T-helper 17 cell (primary cell): ENCODE measurements around the gene ACTG1. TPM values are rescaled to one million over a fixed set of nuclear protein-coding genes. Genes with fewer than 3 reads are reported as not detected.

Experiments
- ATAC-seq: fragments of 150-1000 bp; cut with Tn5 transposase; 2 replicates; pipeline ENCODE4 v1.10.0; 2021; ENCODE audit warnings: mild to moderate bottlenecking, moderate library complexity
- DNase-seq, 3 donors: peaks; one replicate each; pipeline versions ENCODE4 v3.0.0 to v3.0.0-alpha.2; 2020 to 2021
- H3K9me3 ChIP-seq: one replicate; pipeline ENCODE4 v1.7.0; 2013; ENCODE audit warnings: low read length, mild to moderate bottlenecking; ENCODE audit not compliant: control insufficient read depth, poor library complexity, severe bottlenecking
- H3K27ac Mint-ChIP-seq: one replicate; pipeline ENCODE4 v1.8.0; 2022; ENCODE audit warnings: mild to moderate bottlenecking, moderate library complexity, mixed read lengths
- H3K27me3 Mint-ChIP-seq: one replicate; pipeline ENCODE4 v1.8.0; 2022; ENCODE audit warnings: mixed read lengths
- H3K36me3 Mint-ChIP-seq: one replicate; pipeline ENCODE4 v1.8.0; 2022; ENCODE audit warnings: low read depth, mixed read lengths
- H3K4me1 Mint-ChIP-seq: one replicate; pipeline ENCODE4 v1.8.0; 2022; ENCODE audit warnings: mild to moderate bottlenecking, mixed read lengths
- H3K4me3 Mint-ChIP-seq: one replicate; pipeline ENCODE4 v1.8.0; 2022; ENCODE audit warnings: mild to moderate bottlenecking, moderate library complexity, mixed read lengths
- total RNA-seq, 4 donors: library from RNA in 2 of 4; stranded (reverse) in 2 of 4; gene quantifications; one replicate each; pipeline ENCODE4 v1.2.3 and lab custom pipeline; 2022 to 2026

Gene ACTG1
- total RNA-seq, 2 donors from 2014 or later: 1,202 to 1,502 TPM

DNA sequence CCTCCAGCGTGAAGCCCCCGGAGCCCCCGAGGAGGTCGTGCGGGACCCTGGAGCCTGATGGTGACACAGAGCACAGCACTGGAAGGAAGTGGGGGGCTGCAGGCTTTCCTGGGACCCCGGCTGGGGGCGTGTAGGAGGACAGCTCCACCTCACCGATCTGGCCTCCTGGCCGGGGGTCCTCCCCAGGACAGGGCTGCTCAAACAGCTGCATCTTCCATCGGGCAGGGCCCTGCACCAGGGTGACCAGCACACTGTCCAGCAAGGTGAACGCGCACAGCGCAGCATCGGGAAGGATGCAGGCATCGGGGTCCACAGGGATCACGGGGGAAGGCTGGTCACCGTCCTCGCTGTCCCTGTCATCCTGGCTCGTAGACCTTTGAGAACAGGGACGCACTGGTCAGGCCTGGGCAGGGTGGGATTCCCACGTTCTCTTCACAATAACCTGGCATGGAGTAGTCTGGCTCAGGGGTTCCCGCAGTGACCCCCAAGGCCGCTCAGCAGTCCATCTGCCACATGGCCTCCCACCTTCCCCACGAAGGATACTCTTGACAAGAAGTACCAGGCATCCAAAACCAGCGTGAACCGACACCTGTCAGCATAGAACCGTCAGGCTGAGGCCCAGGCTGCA lies 38.3 kb upstream of the ACTG1 start:
- DNase-seq (no peak), ATAC-seq (no peak)
- Mint-ChIP-seq H3K4me3 (peak overlapping the region; percentile 94), H3K27me3 (no peaks in the 10 kb centered on the region), H3K27ac (peak overlapping the region; percentile 56), H3K36me3 (no peaks in the 10 kb centered on the region), H3K4me1 (peaks cover 20% of the 10 kb centered on the region)
- H3K9me3 ChIP-seq: no peaks in the 10 kb centered on the region

DNA sequence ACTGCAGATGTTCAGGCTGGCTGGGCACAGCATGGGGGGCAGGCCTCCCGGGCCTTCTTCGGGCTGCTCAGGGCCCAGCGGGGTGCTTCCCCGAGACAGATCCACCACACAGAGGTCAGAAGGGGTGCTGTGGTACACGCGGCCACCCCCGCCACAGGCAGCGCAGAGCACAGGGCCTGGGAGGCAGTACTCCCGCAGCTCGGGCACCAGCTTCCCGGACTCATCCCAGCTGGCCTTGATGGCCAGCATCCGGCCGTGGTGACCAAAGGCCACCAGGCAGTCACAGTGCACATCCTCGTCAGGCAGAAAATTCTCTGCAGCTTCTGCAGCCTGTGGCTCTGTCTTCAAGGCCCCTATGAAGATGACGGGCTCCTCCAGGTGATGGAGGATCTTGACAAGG lies 37.7 kb upstream of the ACTG1 start:
- Mint-ChIP-seq H3K4me3 (peak overlapping the region; percentile 94), H3K27ac (peak overlapping the region; percentile 75), H3K36me3 (no peaks in the 10 kb centered on the region), H3K27me3 (no peaks in the 10 kb centered on the region), H3K4me1 (peaks cover 20% of the 10 kb centered on the region)
- no peaks in the 10 kb centered on the region for H3K9me3 ChIP-seq
- DNase-seq (no peak), ATAC-seq (no peak)

DNA sequence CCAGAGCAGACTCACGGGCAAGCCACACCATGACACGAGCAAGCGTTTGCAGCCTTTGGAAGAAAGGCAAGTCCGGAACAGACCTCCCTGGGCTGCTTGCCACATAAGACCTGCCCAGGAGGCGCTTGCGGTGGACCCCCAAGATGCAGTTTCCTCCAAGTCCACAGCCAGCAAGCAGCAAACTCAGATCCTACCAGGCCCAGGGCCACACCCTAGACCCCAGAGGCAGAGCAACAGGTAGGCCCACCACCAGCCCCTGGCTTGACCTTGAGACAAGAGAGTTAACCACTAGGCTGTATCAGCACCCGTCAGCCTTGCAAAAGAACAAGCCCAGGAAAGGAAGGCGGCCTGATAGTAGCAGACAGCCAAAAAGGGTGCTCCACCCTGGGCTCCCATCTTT lies 37.2 kb upstream of the ACTG1 start:
- Mint-ChIP-seq H3K4me1 (peaks cover 20% of the 10 kb centered on the region), H3K27ac (peak overlapping the region; percentile 75)
- no peak for DNase-seq

DNA sequence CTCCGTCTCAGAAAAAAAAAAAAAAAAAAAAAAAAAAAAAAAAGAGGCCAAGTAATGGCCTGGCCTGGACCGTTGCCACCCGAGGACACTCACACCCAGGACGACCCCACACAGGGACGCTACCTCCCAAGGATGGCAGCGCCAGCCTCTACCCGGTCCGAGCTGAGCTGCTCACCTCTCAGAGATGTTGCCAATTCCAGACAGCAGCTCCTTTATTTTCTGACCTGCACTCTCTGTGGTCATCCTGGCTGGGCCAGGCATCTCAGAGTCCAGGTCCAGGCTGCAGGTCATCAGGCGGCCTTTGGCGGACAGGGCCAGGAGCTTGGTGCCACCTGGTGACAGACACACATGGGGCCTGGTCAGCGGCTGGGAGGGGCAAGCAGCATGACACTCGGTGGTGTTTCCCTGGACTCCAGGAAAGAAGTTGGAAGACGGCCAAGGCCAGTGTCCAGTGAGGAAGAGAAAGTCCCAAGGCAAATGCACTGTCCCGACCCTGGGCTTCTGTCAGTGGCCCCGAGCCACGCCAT lies 36.5 kb upstream of the ACTG1 start:
- H3K27ac Mint-ChIP-seq: peak overlapping the region; percentile 75
- H3K4me3 Mint-ChIP-seq: no peak overlapping the region

More for the DNA sequence above, 37.2 kb upstream of the ACTG1 start:
- Mint-ChIP-seq H3K36me3 (no peaks in the 10 kb centered on the region), H3K27me3 (no peaks in the 10 kb centered on the region), H3K4me3 (peak overlapping the region; percentile 63)
- H3K9me3 ChIP-seq: no peaks in the 10 kb centered on the region
- ATAC-seq: no peak

DNA sequence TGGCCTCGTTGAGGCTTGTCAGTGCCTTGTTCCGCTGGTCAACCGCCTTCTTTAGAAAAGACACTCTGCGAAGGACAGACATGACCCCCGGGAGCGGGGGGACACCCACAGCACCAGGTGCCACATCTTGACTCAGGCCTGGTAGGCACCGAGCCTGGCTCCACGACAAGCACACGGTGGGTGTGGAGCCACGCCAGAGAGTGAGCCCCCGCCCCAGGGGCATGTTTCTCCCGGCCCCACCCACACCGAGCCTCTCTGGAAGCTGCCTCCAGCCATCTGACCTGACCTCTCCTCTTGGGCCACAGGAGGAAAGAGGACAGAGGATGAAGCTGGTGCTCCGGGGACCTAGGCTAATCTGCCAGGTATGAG lies 35.0 kb upstream of the ACTG1 start:
- no peaks in the 10 kb centered on the region for H3K9me3 ChIP-seq
- Mint-ChIP-seq H3K27ac (no peak overlapping the region), H3K4me3 (no peak overlapping the region), H3K27me3 (no peaks in the 10 kb centered on the region), H3K36me3 (no peaks in the 10 kb centered on the region), H3K4me1 (peaks cover 13% of the 10 kb centered on the region)
- ATAC-seq (no peak), DNase-seq (no peak)

More for the DNA sequence above, 36.5 kb upstream of the ACTG1 start:
- no peaks in the 10 kb centered on the region for H3K36me3 Mint-ChIP-seq
- ATAC-seq (no peak), DNase-seq (no peak)
- peaks cover 20% of the 10 kb centered on the region for H3K4me1 Mint-ChIP-seq
- no peaks in the 10 kb centered on the region for H3K9me3 ChIP-seq
- H3K27me3 Mint-ChIP-seq: no peaks in the 10 kb centered on the region

DNA sequence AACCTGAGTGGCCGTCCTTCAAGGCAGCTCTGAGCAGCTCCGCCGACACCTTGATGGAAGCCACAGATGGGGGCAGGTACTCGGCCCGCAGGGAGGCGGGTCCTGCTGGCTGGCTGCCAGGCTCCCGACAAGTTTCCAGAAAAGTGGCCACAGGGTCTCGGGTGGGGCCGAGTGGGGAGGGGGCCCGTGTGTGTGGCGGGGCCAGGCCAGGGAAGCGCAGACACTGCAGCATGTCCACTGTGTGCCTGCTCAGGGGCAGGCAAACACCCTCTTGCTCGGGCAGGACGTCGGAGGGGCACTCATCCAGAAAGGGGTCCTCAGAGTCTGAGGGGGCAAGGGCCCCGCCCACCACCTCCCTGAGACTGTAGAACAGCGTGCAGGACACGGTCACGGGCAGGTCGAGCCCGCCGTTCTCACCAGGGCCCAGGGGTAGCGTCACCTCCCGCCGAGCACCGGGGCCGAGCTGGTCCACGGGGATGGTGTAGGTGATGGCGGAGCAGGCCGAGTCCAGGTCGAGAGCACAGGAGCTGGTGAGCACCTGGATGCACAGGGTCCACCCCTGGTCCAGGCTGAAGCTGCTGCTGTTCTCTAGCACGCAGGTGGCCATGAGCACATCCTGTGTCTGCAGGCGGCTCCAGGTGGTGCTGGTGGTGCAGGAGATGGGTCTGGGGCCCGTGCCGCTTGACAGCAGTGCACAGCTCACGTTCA lies 34.5 kb upstream of the ACTG1 start:
- H3K27me3 Mint-ChIP-seq: no peaks in the 10 kb centered on the region
- H3K4me3 Mint-ChIP-seq: no peak overlapping the region
- DNase-seq: no peak
- H3K27ac Mint-ChIP-seq: no peak overlapping the region
- H3K36me3 Mint-ChIP-seq: peaks cover 2% of the 10 kb centered on the region
- H3K4me1 Mint-ChIP-seq: peaks cover 13% of the 10 kb centered on the region
- H3K9me3 ChIP-seq: no peaks in the 10 kb centered on the region
- ATAC-seq: no peak

DNA sequence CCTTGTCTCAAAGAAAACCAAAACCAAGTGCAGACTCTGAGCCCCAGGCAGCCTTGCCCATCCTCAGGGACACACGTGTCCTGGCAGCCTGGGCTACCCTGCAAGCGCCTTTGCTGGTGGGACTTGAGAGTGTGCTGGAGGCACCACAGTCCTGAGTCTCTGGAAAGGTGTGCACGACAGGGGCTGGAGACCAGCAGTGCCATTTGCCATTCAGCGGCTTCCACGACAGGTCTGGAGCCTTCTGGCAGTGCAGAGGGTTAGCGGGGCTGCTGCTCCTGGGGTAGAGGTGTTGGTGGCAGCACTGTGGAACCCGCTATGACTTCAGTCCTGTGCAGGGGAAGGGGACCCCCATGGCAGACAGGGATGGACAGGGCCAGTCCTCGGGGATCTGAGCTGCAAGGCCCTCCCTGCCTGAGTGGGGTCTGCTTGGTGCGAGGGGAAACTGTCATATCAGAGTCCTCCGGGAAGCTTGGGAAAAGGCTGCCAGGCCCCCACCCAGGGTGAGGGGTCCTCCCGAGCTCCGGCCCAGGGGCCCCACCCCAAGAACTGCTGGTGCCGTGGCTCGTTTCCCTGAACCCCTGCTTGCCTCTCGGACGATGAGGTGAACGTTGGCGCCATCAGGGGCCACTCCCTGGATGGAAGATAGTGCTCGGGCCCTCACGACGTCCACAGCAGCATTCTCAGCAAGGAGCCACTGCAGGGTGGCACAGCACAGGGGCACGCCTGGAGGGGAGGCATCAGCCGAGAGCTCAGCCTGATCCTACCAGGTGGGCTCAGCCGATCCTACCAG lies 32.8 kb upstream of the ACTG1 start:
- DNase-seq (no peak), ATAC-seq (no peak)
- Mint-ChIP-seq H3K27me3 (no peaks in the 10 kb centered on the region), H3K27ac (no peak overlapping the region), H3K4me1 (peaks cover 10% of the 10 kb centered on the region), H3K4me3 (no peak overlapping the region), H3K36me3 (peaks cover 2% of the 10 kb centered on the region)
- H3K9me3 ChIP-seq: no peaks in the 10 kb centered on the region

DNA sequence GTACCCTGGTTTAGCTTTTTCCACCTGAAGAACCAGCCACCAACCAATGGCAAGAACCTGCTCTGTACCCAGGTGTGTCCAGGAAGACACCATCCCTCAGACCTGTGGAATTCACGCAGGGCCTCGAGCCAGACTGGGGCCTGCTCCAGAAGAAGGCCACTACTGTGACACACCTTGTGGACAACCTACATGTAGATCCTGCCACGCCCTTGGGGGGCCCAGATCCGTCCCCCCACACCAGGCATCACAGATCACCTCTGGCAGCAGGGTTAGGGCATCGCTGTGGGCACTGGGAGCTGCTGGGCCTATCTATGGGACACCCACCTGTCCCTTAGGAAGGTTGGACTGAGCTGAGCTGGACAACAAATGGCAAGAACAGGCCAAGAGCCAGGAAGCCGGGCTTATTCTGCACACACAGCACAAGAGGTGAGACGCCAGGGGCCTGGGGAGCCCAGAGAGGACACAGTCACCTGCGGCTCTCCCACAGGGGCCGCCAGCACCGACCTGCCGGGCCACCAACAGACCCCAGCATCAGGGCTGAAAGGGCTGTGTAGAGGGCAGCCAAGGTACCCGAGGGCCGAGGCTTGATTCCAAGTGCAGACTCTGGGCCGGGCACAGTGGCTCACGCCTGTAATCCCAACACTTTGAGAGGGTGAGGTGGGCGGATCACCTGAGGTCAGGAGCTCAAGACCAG lies 31.8 kb upstream of the ACTG1 start:
- no peaks in the 10 kb centered on the region for H3K9me3 ChIP-seq
- Mint-ChIP-seq H3K4me1 (peaks cover 4% of the 10 kb centered on the region), H3K4me3 (no peak overlapping the region), H3K36me3 (peaks cover 2% of the 10 kb centered on the region), H3K27ac (no peak overlapping the region), H3K27me3 (no peaks in the 10 kb centered on the region)
- DNase-seq (no peak), ATAC-seq (no peak)

DNA sequence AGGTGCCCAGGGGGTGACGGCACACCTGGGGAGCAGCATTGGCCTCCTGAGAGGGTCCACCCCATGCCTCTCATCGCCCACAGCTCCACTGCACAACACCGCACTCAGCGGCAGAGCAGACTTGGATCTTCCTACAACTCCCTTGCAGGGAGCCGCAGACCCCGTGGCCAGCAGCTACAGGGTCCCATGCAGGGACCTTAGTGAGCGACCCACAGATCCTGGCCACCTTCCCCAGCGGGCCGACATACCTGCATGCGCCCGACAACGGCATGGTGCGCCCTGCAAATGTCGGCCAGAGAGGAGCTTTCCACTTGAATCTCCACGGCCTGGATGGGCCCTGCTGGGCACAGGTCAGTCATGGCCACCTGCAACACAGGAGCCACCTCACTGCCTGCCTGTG lies 31.2 kb upstream of the ACTG1 start:
- DNase-seq: no peak
- H3K36me3 Mint-ChIP-seq: peaks cover 2% of the 10 kb centered on the region
- H3K27ac Mint-ChIP-seq: no peak overlapping the region
- no peaks in the 10 kb centered on the region for H3K27me3 Mint-ChIP-seq
- H3K4me1 Mint-ChIP-seq: peaks cover 3% of the 10 kb centered on the region
- no peaks in the 10 kb centered on the region for H3K9me3 ChIP-seq
- ATAC-seq: no peak
- no peak overlapping the region for H3K4me3 Mint-ChIP-seq

DNA sequence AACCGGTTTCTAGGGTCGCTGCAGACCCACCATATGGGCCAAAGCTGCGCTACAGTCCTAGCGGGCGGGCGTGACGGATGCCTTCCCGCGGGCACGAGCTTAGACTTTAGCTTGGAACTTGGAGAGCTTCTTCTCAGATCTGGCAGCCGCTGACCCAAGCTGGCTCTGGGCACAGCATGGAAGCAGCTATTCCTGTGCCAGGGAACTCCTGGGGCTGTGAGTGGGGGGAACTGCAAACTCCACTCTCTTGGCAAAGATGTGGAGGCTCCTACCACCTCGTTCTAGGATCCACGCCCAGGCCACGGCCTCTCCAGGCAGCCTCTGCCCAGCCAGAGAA lies 30.7 kb upstream of the ACTG1 start:
- Mint-ChIP-seq H3K36me3 (peaks cover 2% of the 10 kb centered on the region), H3K27me3 (no peaks in the 10 kb centered on the region), H3K27ac (no peak overlapping the region), H3K4me3 (no peak overlapping the region), H3K4me1 (peaks cover 3% of the 10 kb centered on the region)
- ATAC-seq: no peak
- no peaks in the 10 kb centered on the region for H3K9me3 ChIP-seq
- no peak for DNase-seq

DNA sequence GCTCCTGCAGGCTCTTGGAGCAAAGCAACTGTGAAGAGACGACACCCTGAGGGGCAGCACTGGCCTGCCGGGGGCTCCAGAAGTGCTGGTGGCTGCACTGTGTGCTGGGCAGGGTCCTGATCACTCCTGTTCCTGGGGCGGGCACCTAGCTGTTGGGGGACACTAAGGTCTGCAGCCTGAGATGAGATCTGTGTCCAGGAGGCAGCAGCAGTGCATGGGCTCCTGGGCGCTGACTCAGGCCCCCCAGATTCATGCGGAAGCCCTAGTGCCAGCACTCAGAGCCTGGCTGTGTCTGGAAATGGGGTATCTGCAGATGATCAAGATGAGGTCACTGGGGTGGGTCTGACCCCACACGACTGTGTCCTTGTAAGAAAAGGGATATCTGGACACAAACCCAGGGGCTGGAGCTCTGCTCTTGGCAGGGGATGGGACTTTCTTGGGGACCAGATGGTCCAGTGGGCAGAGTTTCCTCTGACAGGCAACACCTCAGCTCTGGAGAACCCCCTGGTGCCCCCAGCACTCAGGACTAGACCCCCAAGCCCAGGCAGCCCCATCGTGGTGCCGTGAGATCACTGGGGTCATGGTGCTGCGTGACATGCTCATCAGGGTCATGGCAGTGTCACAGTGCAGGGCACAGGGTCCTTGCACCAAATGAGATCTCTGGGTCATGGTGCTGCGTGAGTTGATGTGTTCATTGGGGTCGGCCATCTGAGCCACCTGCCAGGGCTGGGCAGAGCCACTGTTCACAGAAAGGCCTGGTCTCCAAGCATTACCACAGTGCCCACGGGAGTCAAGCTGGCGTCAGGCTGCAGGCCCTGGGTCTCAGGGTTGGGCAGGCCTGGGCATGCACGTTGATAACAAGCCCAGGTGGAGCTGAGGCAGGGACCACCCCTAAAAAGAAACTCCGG lies 30.1 kb upstream of the ACTG1 start:
- H3K4me1 Mint-ChIP-seq: peaks cover 5% of the 10 kb centered on the region
- no peak overlapping the region for H3K27ac Mint-ChIP-seq
- no peak for ATAC-seq
- H3K9me3 ChIP-seq: no peaks in the 10 kb centered on the region
- peaks cover 2% of the 10 kb centered on the region for H3K36me3 Mint-ChIP-seq
- H3K4me3 Mint-ChIP-seq: no peak overlapping the region
- no peak for DNase-seq
- peaks cover 6% of the 10 kb centered on the region for H3K27me3 Mint-ChIP-seq

DNA sequence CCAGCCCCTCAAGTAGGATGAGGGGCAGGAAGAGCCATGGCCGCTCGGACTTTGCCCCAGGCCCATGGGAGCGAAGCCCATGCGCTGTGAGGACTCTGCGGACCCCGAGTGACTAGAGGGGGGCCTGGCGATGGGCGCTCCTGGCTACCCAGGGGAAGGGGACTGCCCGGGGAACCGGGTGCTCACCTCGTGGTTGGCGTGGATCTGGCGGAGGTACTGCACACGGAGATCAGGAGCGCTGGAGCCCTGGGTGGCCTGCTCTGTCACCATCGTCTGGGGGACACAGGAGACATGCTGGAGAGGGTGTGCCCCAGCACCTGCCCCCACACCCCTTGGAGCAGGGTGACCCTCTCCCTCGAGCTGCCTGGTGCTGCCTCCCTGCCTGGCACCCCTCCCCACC lies 28.5 kb upstream of the ACTG1 start:
- DNase-seq (no peak), ATAC-seq (no peak)
- no peaks in the 10 kb centered on the region for H3K9me3 ChIP-seq
- H3K36me3 Mint-ChIP-seq: peaks cover 2% of the 10 kb centered on the region
- H3K4me3 Mint-ChIP-seq: no peak overlapping the region
- peaks cover 5% of the 10 kb centered on the region for H3K4me1 Mint-ChIP-seq
- peaks cover 6% of the 10 kb centered on the region for H3K27me3 Mint-ChIP-seq
- H3K27ac Mint-ChIP-seq: no peak overlapping the region
